NCI-H2196 (cell line): ENCODE data around the gene CELF2.

Experiments used
- DNase-seq: peaks from one replicate; lab custom pipeline; 2025; ENCODE audit not compliant: unreplicated experiment; lab: John Stamatoyannopoulos, UW

CELF2 gene

DNA sequence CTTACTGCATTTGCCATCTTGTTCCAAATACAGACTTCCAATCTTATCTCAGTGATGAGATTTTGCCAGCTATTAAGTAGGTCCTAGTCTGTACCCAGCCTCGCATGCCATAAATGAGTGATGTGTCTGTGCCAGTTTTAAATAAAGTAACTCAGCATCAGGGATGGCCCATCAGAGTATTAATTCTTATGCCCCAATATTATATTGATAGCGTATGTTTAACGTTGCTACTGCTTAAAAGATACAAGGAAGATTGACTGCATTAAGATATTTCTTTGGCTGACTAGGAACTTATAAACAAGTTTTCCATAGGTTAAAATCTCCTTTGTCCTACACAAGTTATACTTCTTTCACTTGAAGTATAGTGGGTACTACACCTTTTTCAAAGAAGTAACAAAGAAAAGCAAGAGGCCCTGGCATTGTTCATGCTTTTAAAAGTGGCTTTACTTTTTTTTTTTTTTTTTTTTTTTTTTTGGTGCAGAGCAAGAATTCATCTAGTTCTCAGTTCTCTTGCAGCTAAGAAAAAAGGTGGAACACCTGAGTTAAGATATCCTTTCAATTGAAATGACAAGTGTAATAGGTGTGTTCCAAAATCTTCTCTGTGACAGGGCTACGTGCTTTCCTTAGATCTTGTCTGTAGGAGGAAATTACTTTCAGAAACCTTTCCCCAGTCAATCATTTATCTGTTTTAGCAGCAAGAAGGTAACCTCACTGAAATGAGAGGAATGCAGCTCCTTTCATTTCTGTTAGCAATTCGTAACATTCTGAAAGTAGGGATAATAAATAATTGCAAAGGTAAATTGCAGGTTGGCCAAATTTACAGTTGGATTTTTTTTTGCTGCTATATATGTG lies 245.0 kb downstream of the CELF2 start:
- no peak for DNase-seq

DNA sequence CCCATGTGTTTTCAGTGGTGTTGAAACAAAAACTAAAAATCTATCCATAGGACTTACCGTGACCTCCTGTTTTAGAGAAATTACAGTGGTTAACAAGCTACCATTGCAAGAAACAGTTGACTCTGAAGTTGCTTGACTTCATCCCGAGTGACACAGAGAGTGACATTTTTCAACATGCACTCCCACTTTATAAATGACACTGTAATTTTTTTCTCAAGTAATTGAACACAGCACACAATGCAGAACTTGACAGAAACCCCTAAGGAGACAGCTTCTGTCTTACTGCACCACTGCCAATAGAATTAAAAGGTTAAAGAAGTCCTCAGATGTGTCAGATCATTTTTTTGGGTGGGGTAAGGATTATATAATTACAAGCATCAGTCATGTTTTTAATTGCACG lies 246.1 kb downstream of the CELF2 start:
- DNase-seq, result no peak

DNA sequence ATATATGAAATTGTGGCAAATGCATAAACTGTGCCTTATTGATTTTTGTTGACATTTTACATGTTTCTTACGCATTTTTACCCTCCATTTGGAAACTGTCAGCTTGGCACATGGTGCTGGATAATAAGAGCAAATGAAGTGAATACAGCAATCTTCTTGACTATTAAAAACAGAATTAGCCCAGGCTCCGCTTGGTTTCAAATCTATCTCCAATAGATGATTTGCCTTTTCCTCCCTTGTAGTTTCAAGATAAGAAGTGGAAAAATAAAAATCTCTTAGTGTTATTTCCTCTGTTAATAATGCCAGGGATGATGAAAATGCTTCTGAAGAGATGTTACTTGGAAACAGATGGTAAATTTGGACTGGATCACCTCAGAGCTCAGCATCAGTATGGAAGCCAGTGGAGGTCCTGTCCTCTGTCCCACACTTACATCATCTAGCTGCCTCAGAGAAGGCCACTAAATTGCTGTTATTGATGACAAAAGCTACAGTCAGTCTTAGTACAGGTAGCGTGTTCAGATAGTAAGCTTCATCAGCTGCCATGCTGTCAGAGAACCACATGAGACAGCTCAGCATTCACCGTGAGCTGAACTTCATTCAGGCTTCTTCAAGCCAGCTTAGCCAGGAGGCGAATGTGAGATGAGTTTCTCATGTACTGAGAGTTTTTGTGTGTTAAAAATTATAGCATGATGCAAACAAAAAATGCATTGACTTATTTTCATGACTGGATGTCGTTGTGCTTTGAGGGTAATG lies 246.8 kb downstream of the CELF2 start:
- DNase-seq, result no peak

DNA sequence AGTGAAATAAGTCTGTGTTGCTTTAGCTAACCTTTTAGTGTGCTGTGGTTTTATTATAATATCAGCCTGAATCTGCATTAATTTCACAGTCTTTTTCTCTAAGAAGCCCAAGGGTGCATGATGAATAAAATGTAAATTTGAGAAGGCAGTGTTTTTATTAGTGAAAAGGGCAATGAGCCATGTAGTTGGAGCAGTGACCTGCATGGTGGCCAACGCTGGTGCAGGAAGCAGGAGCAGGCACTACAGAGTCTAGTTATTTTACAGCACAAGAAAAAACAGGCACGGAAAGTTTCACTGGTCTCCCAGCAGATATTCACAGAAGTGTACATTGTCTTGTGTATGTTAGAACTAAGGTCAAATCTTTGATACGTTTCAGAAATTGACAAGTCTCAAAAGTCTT lies 247.8 kb downstream of the CELF2 start:
- no peak for DNase-seq

DNA sequence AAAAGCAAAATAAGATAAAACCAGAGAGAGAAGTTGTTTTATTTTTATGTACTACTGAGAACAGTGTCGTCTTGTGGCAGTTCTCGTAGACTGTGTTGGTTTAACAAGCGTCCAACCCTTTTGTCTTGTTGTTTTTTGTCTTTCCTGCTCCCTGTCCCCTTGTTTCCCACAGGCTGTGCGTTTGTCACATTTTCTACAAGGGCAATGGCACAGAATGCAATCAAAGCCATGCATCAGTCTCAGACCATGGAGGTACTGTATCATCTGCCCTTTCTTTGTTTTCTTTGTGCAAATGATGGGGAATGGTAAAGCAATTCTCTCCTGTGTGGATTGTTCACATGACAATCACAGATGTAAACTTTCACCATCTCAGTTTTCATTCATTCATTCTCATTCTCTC lies 248.8 kb downstream of the CELF2 start:
- DNase-seq, result no peak

DNA sequence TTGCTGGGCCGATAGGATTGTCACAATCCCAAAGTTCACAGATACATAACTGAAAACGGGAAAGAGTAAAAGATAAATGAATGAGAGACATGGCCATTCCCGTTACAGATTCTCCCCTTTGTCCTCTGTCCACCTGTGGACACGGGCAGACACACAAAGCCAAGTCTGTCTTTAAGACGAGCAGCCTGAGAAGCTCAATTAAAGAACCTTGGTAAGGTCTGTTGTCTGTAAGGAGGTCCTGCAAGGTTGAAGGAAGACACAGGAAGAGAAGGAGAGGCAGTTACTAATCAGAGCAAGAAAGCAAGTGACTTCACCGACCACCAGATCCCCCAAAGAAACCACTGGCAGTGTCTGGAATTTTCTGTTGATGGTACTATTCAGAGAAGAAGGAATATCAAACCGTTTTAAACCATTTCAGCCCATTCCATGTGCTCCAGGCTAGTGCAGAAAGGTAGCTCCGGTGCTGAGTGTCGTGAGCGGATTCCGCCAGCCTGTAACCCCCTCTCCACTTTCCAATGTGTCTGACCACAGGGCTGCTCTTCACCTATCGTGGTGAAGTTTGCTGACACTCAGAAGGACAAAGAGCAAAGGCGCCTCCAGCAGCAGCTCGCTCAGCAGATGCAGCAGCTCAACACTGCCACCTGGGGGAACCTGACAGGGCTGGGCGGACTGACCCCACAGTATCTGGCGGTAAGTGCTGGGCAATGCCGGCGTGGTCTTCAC lies 252.6 kb downstream of the CELF2 start:
- no peak for DNase-seq

DNA sequence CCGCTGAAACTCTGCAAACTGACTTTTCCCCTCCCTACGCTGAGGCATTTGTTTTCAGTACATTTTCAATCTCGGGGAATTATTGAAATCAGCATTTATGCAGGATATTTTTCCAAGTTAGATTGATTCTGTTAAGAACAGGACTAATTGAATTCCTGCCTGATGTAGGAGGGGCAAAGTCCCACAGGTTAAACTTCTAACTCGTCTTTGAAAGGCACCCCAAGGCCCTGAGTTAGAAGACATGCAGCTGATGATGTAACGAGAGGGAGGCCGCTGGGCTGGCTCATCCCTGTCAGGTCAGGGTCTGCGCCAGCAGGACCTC lies 253.1 kb downstream of the CELF2 start:
- no peak for DNase-seq

DNA sequence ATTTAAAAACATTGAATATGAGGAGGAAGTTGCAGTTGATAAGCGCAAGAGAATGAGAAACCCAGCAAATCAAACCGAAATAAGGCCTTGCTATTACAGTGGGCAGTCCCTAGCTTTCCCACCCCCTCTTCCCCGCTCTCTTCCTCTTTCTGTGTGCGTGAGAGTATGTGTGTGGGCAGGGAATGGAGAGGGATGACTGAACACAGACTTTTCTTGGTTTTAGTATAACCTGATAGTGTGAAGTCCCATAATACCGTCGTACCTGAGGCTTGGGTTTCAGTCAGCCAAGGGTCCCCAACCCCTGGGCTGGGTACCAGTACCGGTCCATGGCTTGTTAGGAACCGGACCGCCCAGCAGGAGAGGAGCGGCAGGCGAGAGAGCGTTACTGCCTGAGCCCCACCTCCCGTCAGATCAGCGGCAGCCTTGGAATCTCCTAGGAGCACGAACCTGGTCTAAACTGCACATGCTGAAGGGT lies 255.3 kb downstream of the CELF2 start:
- no peak for DNase-seq

DNA sequence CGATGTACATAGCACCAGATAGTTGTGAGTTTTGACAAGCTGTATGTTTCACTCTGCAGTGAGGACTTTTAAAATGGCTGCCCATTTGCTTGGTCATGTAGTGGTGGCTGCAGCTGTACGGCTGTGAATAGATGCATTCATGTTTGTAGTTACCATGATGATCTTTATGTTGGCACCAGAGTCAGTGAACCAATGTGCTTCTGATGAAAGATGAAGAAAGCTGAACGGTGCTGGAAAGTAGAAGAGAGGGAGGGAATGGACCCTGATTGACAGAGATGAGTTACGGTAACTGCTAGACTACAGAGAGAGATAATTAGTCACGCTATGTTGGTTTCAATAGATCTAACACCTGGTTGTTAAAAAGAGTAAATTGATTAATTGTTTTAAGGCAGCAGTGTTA lies 256.8 kb downstream of the CELF2 start:
- no peak for DNase-seq

DNA sequence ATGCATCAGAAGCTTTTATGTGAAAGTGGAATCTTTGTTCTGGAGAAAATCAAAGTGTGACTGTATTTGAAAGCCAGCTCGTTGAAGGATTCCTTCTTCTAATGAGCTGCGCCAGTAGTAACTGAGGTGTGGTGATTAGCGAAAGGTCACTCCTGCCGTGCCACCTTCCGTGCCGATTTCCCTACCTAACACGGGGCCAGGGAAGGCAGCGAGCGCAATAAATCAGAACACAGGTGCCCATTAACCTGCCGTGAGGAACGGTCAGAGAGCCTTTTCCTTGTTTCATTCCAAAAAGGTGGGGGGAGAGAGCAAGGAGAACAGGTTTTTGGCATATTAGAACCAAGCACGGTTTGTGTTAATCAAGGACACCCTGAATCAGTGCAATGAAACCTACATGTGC lies 258.0 kb downstream of the CELF2 start:
- no peak for DNase-seq

DNA sequence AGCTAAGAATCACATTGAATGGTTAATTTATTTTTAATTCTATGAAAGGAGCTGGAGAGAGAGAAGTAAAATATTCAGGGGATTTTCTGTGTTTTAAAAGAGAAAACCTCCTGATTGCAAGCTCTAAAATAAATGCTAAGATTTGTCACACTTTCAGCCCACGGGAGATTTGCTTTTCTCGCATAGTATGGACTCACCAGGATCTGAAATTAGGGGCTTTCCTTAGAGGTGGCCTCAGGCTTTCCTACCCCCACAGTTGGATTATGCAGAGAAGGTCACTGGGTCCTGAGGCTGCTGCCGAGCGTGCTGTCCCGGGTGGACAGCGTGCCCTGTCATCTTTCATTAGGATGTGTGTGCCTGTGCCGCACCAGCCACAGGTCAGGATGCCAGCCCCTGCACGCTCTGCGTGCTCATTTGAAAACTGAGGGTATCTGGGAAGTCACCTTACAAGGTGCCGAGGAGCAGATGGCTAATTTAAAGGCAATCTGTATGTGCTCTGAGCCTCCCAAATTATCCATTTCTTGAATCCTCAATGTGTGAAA lies 258.8 kb downstream of the CELF2 start:
- DNase-seq, result no peak

DNA sequence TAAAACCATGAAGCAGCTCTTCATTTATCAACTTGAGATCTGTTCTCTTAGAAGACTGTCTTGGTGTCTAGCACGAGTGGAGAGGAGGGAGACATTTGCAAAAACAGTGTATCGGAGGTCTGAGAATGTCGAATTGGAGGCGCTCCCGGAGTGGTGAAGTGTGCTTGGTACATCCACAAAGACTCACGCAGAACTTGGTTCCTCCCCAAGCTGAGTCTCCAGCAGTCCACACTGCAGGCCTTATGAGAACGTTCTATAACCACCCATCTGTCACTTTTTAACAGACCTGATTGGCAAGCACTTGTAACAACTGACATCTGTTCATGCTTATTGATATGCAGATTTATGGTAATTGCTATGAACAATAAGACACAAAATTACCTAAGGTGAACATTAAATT lies 261.6 kb downstream of the CELF2 start:
- no peak for DNase-seq

DNA sequence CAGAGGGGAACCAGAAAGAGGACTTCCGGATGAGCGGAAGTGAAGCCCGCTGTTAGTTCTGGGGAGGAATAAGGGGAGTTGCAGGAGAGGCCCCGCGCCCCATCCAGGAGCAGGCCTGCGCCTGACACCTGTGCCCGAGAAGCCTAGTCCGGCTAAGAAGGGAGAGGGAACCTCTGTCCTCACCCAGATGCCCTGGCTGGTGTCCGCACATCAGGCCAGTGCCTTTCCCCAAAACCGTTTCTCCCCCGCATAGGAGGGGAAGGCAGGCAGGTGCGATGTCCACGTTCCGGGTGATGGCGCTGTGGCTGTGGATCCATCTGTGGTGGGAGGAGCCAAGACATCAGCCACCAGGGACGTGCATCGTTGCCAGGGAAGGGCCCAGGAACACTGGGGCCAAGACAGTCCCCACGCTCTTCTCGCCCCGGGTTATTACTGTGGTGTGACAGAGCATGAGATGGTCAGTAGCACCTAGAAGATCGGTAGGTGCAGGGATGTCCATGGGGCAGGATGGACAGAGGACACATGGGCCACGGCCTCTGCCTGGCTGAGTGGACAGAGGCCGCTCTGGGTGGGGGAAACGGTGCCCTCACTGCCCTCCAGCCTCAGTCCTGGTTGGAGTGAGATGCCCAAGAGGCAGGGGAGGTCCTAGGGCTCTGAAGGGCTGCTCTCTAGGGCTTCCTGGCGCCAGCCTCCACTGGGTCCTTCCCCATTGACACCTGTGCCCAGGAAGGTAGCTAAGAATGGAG lies 262.7 kb downstream of the CELF2 start:
- no peak for DNase-seq

DNA sequence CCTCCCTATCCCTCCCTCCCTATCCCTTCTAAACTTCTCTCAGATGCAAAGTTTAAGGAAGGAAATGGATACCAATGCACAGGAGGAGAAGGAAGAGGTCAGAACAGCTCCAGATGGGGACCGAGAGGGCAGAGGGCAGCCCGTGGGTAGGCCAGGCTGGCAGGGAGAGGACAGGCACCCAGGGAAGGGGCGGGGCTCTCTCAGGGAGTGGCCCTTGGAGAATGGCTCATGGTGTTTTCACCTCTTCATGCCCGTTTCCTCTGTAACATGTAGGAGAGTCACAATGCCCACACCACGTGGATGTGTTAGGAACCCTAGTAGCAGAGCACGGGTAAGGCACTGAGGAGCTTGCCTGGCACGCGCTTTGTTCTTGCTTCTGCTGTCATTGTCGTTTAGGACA lies 264.5 kb downstream of the CELF2 start:
- no peak for DNase-seq

DNA sequence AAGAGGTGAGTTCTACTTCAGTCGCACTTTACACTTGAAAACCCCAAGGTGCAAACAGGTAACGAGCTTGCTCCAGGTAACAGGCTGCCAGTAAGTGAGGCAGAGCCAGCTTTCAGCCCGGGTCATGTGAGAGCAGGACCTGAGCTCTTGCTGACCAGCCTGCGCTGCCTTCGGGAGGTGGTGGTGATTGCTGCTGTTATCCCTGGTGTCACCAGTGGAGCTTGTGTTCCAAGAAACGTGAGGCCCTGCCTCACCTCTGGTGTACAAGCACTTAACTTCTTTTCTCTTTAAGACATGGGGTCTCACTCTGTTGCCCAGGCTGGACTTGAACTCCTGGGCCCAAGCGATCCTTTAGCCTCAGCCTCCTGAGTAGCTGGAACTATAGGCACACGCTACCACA lies 265.0 kb downstream of the CELF2 start:
- DNase-seq, result no peak

DNA sequence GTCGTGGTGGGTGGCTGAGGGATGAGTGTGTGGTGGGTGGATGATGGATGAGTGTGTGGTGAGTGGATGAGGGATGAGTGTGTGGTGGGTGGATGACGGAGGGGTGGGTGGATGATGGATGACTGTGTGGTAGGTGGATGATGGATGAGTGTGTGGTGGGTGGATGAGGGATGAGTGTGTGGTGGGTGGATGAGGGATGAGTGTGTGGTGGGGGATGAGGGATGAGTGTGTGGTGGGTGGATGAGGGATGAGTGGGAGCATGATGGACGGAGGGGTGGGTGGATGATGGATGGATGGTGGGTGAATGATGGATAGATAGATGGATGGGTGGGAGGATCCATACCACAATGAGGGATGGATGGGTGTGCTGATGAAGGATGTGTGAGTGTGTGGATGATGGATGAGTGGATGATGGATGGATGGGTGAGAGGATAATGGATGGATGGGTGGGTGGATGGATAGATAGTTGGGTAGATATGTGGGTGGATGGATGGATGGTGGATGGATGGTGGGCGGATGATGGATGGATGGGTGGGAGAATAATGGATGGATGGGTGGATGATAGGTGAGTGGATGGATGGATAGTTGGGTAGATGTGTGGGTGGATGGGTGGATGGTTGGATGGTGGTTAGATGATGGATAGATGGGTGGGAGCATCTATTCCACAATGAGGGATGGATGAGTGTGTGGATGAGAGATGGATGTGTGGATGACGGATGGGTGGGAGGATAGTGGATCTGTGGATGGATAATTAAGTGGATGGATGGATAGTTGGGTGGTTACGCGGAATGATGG lies 266.8 kb downstream of the CELF2 start:
- no peak for DNase-seq

DNA sequence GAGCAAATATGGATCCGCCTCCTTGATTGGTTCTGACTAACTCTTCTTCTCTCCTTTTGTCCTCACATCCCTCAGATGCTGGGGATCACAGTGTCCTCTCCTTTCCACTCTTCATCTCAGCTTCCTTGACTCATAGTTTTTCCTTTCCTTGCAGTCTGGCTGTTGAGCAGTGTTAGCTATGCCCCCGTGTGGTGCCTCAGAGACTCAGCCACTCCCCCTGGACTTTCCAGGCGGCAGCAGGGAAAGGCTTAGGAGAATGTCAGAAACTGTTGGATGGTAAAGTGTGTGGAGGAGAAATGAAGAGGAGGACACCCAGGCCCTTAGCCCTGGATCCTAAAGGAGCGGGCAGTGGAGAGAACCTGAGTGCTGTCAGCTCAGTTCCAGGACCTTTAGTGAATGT lies 267.5 kb downstream of the CELF2 start:
- no peak for DNase-seq

DNA sequence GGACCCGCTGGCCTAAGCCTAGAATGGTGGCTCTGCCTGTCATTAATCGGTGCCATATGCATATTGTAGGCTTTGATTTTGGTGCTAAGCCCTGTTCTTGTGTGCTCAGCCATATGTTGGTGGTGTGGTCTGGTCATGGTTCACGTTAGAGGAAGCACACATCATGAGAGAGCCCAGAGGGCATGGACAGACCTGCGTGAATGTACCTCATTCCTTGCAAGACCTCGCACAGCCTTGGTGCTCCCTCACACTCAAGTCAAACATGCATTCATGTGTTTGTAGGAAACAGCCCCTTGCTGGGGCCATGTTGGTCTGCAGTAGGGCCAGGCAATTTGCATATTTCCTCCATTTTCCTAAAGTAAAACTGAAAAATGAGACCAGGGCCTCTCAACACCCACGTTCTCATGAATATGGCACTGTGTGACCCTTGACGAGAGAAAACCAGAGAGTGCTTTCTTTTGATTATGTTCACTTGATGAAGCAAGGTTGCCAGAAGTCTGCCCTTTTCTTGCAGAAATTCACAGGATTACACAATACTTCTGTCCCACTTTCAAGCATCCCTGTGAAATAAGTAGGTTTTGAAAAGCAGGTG lies 268.7 kb downstream of the CELF2 start:
- DNase-seq, result no peak

DNA sequence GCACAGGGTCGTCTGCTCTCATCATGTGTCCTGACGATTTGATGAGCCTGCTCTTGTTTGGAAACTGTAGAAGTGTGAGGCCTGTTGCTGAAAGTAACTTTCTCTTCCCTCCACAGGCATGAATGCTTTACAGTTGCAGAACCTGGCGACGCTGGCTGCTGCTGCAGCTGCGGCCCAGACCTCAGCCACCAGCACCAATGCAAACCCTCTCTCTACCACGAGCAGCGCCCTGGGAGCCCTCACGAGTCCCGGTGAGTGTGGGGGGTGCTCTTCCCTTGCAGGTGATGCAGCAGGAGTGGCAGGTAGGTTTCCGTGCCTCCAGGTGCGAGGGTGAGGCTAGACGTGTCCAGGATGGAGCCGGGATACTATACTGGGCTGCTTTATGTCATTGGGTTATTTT lies 270.6 kb downstream of the CELF2 start:
- no peak for DNase-seq
